H1 (cell line): ENCODE data around the gene CAPN1. TPM values are rescaled to one million over a fixed set of nuclear protein-coding genes. Genes with fewer than 3 reads are reported as not detected.

ENCODE experiments used
- YY1 ChIP-seq: IDR thresholded peaks from 2 replicates; pipeline ENCODE4 v1.6.1; 2011; ENCODE audit warnings: low read depth, mild to moderate bottlenecking, low read length
- polyA plus RNA-seq, 7 experiments: library from polyadenylated mRNA; depleted of rRNA in 3 of 7; stranded (reverse) in 5 of 7; unstranded in 2 of 7; fragments of >200 nt in 5 of 7; fragments of 200-250 nt in 2 of 7; gene quantifications; 1 replicate in 5 of 7; 2 replicates in 1 of 7; 4 replicates in 1 of 7; pipeline versions ENCODE4 v1.2.1 to v1.2.3, GENCODE V29; 2011 to 2013; ENCODE audit warnings: missing spikeins in 2 of 7, mixed read lengths in 2 of 7
- total RNA-seq: library from RNA; stranded (reverse); fragmentation: NEBNext Ultra II Directional; extraction: Animal tissue kit (Norgen Biotek cat#: 25700); gene quantifications from 2 replicates; pipeline ENCODE4 v1.2.1, GENCODE V29; 2021
- TF ChIP-seq, protein P1 (sequence below): IDR thresholded peaks from 2 replicates; pipeline ENCODE4 v1.6.1; 2011; ENCODE audit warnings: low read depth, mild to moderate bottlenecking, low read length; ENCODE audit not compliant: insufficient read depth

The CAPN1 gene
- total and polyA plus RNA-seq, 2 of the 8 experiments (the other 6 are each of a cell fraction or from before 2014, with no cell fraction given) = 194 to 233 TPM

DNA sequence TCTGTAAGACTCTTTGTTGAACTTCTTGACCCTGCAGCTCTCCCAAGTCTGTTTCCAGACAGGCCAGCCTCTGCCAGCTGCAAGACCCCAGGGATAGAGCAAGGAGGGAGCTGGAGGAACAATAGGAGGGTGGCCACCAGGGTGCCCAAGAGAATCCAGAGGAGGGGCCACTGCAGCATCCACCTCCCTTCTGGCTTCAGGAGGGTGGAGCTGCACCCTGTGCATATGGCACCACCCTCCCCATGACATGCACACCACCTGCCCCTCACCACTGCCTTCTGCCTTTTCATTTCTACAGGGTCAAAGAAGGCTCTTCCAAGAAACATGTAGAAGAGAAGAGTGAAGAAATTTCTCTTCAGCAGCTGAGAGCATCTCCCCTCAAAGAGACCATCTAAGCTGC is 60.0 kb downstream of the CAPN1 start (continued):
- TF ChIP-seq, protein P1, sequence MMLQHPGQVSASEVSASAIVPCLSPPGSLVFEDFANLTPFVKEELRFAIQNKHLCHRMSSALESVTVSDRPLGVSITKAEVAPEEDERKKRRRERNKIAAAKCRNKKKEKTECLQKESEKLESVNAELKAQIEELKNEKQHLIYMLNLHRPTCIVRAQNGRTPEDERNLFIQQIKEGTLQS = no peak
- TF ChIP-seq YY1 = no peak
